ENCODE data around the gene RCOR2.
"Not testable (repeated sequence)": the region's sequence is repeated elsewhere in the genome, so short reads cannot be mapped to it uniquely, and the experiment has no call there.

RCOR2 gene

DNA sequence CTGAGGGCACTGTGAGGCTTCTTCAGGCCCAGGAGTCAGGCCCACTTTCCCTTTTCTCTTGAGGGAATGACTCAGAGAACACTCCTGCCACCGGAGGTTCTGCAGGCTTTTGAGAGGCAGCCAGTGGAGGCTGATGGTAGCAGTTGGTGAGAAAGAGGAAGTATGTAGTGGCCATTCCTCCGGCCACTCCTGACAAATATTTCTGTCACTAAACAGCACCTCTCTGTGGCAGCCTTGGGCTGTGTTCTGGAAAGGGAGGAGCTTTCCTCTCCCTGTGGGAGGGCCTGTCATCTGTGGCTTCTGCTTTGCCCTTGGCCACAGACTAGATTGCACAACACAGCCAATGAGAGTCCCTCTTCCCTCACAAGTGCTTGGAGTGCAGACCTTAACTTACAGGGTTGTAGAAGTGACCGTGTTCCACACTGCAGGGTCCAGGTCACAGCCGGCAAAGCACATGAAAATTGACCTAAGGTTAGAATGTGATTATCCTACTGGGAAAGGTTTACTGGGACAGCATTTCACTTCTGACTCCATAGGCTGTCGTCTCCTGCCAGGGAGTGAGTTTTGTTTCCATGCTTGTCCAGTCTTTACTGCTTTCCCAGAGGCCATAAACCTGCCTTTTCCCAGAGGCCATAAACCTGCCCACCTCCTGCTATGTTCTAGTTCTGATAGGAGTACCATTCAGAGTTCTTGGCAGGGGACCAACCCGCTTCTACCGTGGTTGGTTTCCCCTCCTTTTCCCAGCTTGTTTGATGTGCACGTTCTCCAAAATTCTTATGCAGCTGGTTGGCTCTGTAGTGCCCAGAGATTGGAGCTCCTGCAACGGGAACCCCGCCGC is 44.8 kb downstream of the RCOR2 start:
- FAIRE-seq, result peak; percentile 93
- TF ChIP-seq POLR2A (IDR thresholded peaks at IDR 0.05; ENCODE audit: low read depth, low read length) (peak; percentile 47; the same call in 1 of the 2 replicates), TAF1 (IDR thresholded peaks at IDR 0.05; ENCODE audit: borderline replicate concordance, low read depth, low read length) (no peak), POLR2AphosphoS5 (IDR thresholded peaks at IDR 0.05; ENCODE audit: low read depth, low read length) (no peak)
- DNase-seq (ENCODE audit: insufficient read length), result peak; percentile 55

DNA sequence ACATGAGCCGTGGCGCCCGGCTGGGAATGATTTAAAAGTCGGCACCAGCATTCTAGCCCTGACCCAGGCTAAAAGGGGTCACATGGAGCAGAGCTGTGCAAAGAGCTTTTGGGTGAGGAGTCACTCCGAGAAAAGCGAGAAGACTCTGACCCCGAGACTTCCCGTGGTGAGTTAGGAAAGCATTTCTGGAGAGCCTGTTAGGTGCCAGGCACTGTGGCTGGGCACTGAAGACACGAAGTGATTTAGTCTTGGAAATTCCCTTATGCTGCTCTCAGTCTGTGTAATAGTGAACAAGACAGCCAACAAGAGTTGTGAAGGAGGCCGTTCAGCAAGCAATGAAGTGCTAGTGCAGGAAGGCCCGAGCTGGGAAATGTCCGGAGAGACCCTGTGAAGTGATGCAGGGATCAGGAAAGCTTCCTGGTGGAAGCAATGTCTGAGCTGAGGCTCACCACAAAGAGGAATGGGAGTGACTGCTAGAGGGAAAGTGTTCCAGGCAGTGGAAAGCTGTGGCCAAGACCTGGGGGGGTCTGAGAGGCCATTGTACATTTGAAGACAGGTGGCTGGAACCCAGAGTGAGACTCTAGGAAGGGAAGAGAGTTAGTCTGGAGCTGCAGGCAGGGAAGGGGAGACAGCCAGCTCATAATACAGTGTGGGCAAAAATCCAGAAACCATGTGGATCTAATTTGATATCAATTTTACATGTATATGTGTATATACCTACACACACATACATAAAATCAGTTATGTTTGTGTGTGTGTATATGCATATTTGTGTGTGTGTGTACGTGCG is 46.4 kb downstream of the RCOR2 start:
- no peak for TF ChIP-seq TAF1 (IDR thresholded peaks at IDR 0.05; ENCODE audit: borderline replicate concordance, low read depth, low read length)
- no peak for TF ChIP-seq POLR2A (IDR thresholded peaks at IDR 0.05; ENCODE audit: low read depth, low read length)
- no peak for TF ChIP-seq POLR2AphosphoS5 (IDR thresholded peaks at IDR 0.05; ENCODE audit: low read depth, low read length)
- DNase-seq (ENCODE audit: insufficient read length), result no peak
- FAIRE-seq, result peak; percentile 64

DNA sequence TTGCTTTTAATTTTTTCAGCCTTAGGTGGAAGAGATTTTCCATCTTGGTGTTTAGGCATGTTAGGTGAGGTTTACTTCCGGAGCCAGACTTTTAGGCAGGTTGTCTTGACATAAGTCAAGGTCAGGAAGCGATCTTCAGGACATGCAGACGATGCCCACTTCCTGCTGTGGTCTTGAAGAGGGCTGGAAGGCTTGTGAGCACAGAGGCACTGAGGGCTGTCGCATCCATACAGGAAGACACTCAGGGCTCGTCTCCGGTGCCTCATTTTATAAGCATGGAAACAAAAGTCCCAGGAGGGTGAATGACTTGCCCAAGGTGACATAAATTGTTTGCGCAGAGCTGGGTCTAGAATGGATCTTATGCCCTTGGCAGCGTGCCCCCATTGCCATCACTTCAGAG is 47.3 kb downstream of the RCOR2 start:
- FAIRE-seq (peak; percentile 17), DNase-seq (ENCODE audit: insufficient read length) (no peak)
- TF ChIP-seq POLR2A (IDR thresholded peaks at IDR 0.05; ENCODE audit: low read depth, low read length), result no peak
- no peak for TF ChIP-seq POLR2AphosphoS5 (IDR thresholded peaks at IDR 0.05; ENCODE audit: low read depth, low read length)
- TF ChIP-seq TAF1 (IDR thresholded peaks at IDR 0.05; ENCODE audit: borderline replicate concordance, low read depth, low read length), result no peak

DNA sequence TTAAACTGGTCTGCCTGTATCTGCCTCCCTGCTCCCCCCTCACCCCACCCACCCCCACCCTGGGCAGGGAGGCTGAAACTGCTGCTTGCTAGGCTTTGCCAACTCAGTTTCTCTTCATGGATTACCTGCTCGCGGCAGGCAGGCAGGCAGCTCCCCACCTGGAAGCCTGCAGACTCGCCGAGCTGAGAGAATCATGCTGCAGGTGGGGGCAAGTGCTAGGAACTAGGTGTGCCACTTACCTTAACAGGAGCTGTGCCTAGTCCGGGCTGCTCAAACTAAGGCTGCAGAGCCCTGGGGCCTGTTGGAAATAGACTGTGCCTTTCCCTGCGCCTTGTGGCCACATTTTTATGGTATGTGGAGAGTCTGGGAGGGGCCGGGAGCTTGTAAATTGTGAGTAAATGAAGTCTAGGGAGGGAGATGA is 47.8 kb downstream of the RCOR2 start:
- no peak for FAIRE-seq
- DNase-seq (ENCODE audit: insufficient read length), result no peak
- TF ChIP-seq POLR2A (IDR thresholded peaks at IDR 0.05; ENCODE audit: low read depth, low read length) (no peak), POLR2AphosphoS5 (IDR thresholded peaks at IDR 0.05; ENCODE audit: low read depth, low read length) (no peak), TAF1 (IDR thresholded peaks at IDR 0.05; ENCODE audit: borderline replicate concordance, low read depth, low read length) (no peak)

DNA sequence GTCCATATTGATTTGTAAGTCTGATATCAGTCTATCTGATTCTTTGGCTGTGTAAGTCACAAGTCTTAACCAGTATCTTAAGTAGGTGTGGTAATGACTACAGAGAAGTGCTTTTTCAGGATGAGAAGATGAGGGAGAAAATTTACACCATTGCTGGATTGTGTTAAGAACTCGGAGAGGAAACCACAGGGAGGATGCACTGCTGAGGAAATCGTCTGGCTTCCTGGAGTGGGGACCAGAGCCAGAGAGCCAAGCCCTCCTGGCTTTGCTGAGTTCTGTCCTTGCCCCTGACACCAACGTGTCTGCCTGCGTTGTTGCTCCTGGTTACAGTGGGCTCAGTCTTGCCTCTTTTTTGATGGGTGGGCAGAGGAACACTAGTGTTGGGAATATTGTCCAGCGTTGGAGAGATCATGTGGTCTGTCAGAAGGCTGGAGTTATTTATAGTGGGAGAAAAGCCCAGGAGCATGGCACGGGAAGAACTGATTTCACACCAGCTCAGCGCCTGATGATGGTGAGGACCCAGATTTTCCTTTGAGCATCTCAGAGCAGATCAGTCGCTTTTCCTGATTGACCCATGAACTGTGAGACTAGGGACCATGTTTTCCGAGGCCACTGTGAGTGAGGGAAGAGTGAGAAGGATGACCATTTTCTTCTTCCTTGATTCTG is 48.4 kb downstream of the RCOR2 start:
- no peak for TF ChIP-seq POLR2AphosphoS5 (IDR thresholded peaks at IDR 0.05; ENCODE audit: low read depth, low read length)
- TF ChIP-seq POLR2A (IDR thresholded peaks at IDR 0.05; ENCODE audit: low read depth, low read length), result no peak
- TF ChIP-seq TAF1 (IDR thresholded peaks at IDR 0.05; ENCODE audit: borderline replicate concordance, low read depth, low read length), result no peak
- no peak for DNase-seq (ENCODE audit: insufficient read length)
- FAIRE-seq, result no peak

DNA sequence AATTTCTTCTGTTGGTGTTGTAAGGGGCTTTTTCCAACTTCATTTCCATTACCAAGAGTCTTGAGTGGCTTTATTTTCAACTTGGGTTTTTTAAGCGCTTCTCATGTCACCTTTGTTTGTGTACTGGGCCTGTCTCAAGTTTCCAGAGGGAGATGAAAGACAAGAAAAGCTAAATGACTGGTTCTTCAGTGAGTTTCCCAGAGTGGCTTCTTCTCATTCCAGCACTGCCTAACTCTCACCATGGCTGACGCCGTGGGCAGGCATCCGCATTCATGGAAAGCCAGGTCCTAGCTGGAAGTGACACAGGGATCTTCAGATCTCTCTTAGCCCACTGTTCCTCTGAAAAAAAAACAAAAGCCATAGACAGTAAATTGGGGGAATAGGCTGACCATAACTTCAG is 49.5 kb downstream of the RCOR2 start:
- TF ChIP-seq POLR2A (IDR thresholded peaks at IDR 0.05; ENCODE audit: low read depth, low read length), result no peak
- DNase-seq (ENCODE audit: insufficient read length), result no peak
- no peak for FAIRE-seq

DNA sequence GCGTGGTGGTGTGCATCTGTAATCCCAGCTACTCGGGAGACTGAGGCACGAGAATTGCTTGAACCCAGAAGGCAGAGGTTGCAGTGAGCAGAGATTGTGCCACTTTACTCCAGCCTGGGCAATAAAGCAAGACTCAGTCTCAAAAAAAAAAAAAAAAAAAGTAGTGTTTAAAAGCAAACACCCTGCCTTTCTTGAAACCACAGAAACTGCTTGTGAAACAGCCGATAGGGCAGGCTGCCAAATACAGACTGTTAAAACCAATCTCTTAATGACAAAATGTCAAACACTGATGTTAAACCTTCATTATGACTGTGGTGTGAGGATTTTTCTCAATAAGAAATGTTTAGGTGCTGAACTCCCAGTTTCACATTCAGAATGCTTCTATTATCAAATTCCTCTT is 50.8 kb downstream of the RCOR2 start:
- TF ChIP-seq POLR2AphosphoS5 (IDR thresholded peaks at IDR 0.05; ENCODE audit: low read depth, low read length) (no peak), TAF1 (IDR thresholded peaks at IDR 0.05; ENCODE audit: borderline replicate concordance, low read depth, low read length) (no peak), POLR2A (IDR thresholded peaks at IDR 0.05; ENCODE audit: low read depth, low read length) (no peak)
- FAIRE-seq (peak; percentile 84), DNase-seq (ENCODE audit: insufficient read length) (peak; percentile 57)

DNA sequence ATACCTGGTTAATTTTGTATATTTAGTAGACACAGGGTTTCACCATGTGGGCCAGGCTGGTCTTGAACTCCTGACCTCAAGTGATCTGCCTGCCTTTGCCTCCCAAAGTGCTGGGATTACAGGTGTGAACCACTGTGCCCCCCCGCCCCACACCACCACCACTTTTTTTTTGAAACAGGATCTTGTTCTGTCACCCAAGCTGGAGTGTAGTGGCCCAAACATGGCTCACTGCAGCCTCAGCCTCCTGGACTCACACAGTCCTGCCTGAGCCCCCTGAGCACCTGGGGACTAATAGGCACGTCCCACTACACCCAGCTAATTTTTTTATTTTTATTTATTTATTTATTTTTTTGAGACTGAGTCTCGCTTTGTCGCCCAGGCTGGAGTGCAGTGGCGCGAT is 53.3 kb downstream of the RCOR2 start:
- FAIRE-seq; DNase-seq (ENCODE audit: insufficient read length): not testable (repeated sequence)

DNA sequence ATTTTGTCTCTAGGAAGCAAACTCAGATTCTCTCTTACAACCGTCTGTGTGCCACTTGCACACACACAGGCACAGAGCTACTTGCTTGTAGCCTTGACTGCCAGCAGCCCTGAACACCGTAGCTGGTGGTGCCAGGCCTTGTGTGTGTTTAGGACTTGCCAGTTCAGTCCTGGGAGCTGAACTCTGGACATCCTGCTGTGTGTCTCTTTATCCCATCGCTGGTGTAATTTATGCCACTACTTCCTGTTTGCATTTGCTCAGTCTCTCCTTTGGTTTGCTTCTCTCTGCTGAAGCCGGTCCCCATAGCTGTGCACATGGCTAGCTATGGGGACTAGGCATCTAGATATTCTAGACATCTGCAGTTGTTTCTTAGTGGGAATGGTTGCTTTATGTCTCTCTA is 54.0 kb downstream of the RCOR2 start:
- no peak for DNase-seq (ENCODE audit: insufficient read length)
- TF ChIP-seq POLR2A (IDR thresholded peaks at IDR 0.05; ENCODE audit: low read depth, low read length) (no peak), POLR2AphosphoS5 (IDR thresholded peaks at IDR 0.05; ENCODE audit: low read depth, low read length) (no peak), TAF1 (IDR thresholded peaks at IDR 0.05; ENCODE audit: borderline replicate concordance, low read depth, low read length) (no peak)
- FAIRE-seq, result no peak

All from GM12892 (cell line).